ENCODE measurements around the gene TRAFD1. TPM values are rescaled to one million over a fixed set of nuclear protein-coding genes. Genes with fewer than 3 reads are reported as not detected.

Gene TRAFD1
- total RNA-seq, 1 experiment from 2014 or later = 23.4 TPM

- no peak for DNase-seq (ENCODE audit: unreplicated experiment)
- intact Hi-C loops (cut with micrococcal nuclease) = no loop called here
- TF ChIP-seq, protein P1, sequence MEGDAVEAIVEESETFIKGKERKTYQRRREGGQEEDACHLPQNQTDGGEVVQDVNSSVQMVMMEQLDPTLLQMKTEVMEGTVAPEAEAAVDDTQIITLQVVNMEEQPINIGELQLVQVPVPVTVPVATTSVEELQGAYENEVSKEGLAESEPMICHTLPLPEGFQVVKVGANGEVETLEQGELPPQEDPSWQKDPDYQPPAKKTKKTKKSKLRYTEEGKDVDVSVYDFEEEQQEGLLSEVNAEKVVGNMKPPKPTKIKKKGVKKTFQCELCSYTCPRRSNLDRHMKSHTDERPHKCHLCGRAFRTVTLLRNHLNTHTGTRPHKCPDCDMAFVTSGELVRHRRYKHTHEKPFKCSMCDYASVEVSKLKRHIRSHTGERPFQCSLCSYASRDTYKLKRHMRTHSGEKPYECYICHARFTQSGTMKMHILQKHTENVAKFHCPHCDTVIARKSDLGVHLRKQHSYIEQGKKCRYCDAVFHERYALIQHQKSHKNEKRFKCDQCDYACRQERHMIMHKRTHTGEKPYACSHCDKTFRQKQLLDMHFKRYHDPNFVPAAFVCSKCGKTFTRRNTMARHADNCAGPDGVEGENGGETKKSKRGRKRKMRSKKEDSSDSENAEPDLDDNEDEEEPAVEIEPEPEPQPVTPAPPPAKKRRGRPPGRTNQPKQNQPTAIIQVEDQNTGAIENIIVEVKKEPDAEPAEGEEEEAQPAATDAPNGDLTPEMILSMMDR (IDR thresholded peaks at IDR 0.05; ENCODE audit: unreplicated experiment) = no peak
- Mint-ChIP-seq H3K27ac (ENCODE audit: low read depth, unreplicated experiment) (no peak overlapping the region), H3K36me3 (ENCODE audit: insufficient read depth, unreplicated experiment) (peaks cover 50% of the 10 kb centered on the region), H3K4me1 (ENCODE audit: insufficient read depth, unreplicated experiment) (no peaks in the 10 kb centered on the region), H3K27me3 (ENCODE audit: insufficient read depth, unreplicated experiment) (no peaks in the 10 kb centered on the region), H3K4me3 (ENCODE audit: unreplicated experiment) (no peak overlapping the region), H3K9me3 (ENCODE audit: unreplicated experiment) (no peaks in the 10 kb centered on the region)
- ChIA-PET POLR2A (no interaction called here), CTCF (interaction anchor here (1.4 to 1.8 kb wide), 2 partner anchors 11 to 201 kb away, joined by 4 to 5 read pairs; no protein-coding TSS in a partner anchor)
- no TSS peak for BruUV-seq (replicated peaks)
Observed at GRCh38 chr12:112185093-112185923, 59.9 kb downstream of the TRAFD1 start.

DNA sequence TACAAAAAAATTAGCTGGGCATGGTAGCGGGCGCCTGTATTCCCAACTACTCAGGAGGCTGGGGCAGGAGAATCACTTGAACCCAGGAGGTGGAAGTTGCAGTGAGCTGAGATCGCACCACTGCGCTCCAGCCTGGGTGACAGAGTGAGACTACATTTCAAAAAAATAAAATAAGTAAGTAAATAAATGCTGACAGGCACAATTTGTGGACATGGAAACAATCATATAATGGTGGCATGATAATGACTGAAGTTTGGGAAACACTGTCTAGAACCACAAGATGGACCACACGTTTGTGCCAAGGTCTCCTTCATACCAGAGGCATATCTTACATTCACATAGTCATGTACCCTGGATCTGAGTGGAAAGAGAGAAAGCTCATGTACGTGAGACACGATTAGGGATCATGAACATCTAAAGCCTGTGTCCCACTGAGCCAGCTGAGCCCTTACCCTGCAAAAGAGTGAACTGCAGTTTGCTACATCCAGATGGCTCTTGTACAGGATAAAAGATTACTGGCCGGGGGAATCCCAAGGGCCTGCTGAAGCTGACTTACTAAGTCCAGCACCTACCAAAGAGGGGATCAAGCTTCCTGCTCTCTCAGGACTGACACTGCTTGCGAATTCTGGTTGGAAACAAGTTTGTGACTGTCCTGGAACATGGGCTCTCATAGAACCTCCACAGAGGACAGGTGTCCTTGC, 62.9 kb downstream of the TRAFD1 start:
- intact Hi-C loops (cut with micrococcal nuclease) = no loop called here
- TF ChIP-seq, protein P1 (IDR thresholded peaks at IDR 0.05; ENCODE audit: unreplicated experiment) = no peak
- H3K27me3 Mint-ChIP-seq (ENCODE audit: insufficient read depth, unreplicated experiment) = no peaks in the 10 kb centered on the region
- H3K9me3 Mint-ChIP-seq (ENCODE audit: unreplicated experiment) = no peaks in the 10 kb centered on the region
- BruUV-seq (replicated peaks) = no TSS peak
- H3K4me1 Mint-ChIP-seq (ENCODE audit: insufficient read depth, unreplicated experiment) = no peaks in the 10 kb centered on the region
- H3K4me3 Mint-ChIP-seq (ENCODE audit: unreplicated experiment) = no peak overlapping the region
- ChIA-PET CTCF (interaction anchor here (0.7 to 3.2 kb wide), 2 partner anchors 11 to 170 kb away, joined by 3 to 18 read pairs; no protein-coding TSS in a partner anchor), POLR2A (interaction anchor here (0.6 kb wide), 1 partner anchor 17 kb away, joined by 3 read pairs; no protein-coding TSS in a partner anchor)
- H3K36me3 Mint-ChIP-seq (ENCODE audit: insufficient read depth, unreplicated experiment) = peaks cover 56% of the 10 kb centered on the region
- no peak overlapping the region for H3K27ac Mint-ChIP-seq (ENCODE audit: low read depth, unreplicated experiment)
- no peak for DNase-seq (ENCODE audit: unreplicated experiment)

GRCh38 chr12:112190231-112191025, 65.1 kb downstream of the TRAFD1 start:
- no peak overlapping the region for H3K4me3 Mint-ChIP-seq (ENCODE audit: unreplicated experiment)
- intact Hi-C loops (cut with micrococcal nuclease) = loop anchor here (10.0 kb wide), 1 partner anchor 246 kb away; no protein-coding TSS in a partner anchor
- POLR2A ChIA-PET = interaction anchor here (0.6 to 1.0 kb wide), 3 partner anchors 66 to 218 kb away, joined by 3 to 4 read pairs (median 3); no protein-coding TSS in a partner anchor
- DNase-seq (ENCODE audit: unreplicated experiment) = peak; percentile 63
- no TSS peak for BruUV-seq (replicated peaks)
- H3K4me1 Mint-ChIP-seq (ENCODE audit: insufficient read depth, unreplicated experiment) = no peaks in the 10 kb centered on the region
- TF ChIP-seq, protein P1 (IDR thresholded peaks at IDR 0.05; ENCODE audit: unreplicated experiment) = no peak
- no peaks in the 10 kb centered on the region for H3K9me3 Mint-ChIP-seq (ENCODE audit: unreplicated experiment)
- CTCF ChIA-PET = interaction anchor here (0.5 to 0.9 kb wide), 3 partner anchors 8 to 196 kb away, joined by 3 to 4 read pairs (median 3); no protein-coding TSS in a partner anchor
- H3K36me3 Mint-ChIP-seq (ENCODE audit: insufficient read depth, unreplicated experiment) = peaks cover 54% of the 10 kb centered on the region
- H3K27ac Mint-ChIP-seq (ENCODE audit: low read depth, unreplicated experiment) = no peak overlapping the region
- no peaks in the 10 kb centered on the region for H3K27me3 Mint-ChIP-seq (ENCODE audit: insufficient read depth, unreplicated experiment)
